ENCODE results near the gene ZNF792. TPM values are rescaled to one million over a fixed set of nuclear protein-coding genes. Genes with fewer than 3 reads are reported as not detected.

The ZNF792 gene
- total and polyA plus RNA-seq, 2 donors (not counting 1 experiment from before 2014, with no cell fraction given), result 3.8 to 11.2 TPM

GRCh38 chr19:34990578-34991192 lies 26.7 kb upstream of the ZNF792 start:
- H3K27ac Mint-ChIP-seq, result no peak overlapping the region
- H3K27ac ChIP-seq (ENCODE audit: low read length in 2 of 2), result no peak overlapping the region

DNA sequence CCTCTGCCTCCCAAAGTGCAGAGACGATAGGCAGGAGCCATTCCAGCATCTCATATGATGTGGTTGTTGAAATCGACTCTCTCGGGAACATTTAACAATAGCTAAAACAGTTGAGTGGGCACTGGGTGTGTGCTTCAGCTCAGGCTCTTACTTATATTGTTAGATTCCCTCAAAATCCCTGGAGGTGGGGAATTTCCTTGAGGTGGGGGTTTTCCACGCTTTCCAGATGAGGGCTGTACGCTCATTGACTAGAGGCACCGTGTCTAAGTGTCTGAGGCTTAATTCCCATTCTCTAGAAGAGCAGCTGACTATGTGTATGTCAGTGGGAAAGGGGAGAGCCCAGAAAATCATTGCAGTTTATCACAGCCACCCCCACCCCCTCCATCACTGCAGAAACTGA lies 25.3 kb upstream of the ZNF792 start:
- Histone ChIP-seq H3K27ac (ENCODE audit: low read length in 2 of 2) (no peak overlapping the region), H2AFZ (ENCODE audit: insufficient read depth, low read depth, low read length, poor library complexity, severe bottlenecking) (no peak overlapping the region), H3K4me2 (replicated peaks; ENCODE audit: low read depth, low read length, poor library complexity, severe bottlenecking) (no peak overlapping the region), H3K9me3 (ENCODE audit: control extremely low read depth in 1 of 3, control insufficient read depth in 2 of 3, insufficient read depth in 1 of 3, low read length in 2 of 3) (peaks cover 0 to 4% (median 0%) of the 10 kb centered on the region in 3 donors), H3K79me2 (ENCODE audit: control insufficient read depth, insufficient read depth, low read length) (no peaks in the 10 kb centered on the region), H3K27me3 (replicated peaks in 1 of 4; ENCODE audit: control extremely low read depth in 1 of 4, control insufficient read depth in 3 of 4, insufficient read depth in 4 of 4, low read length in 3 of 4) (peaks cover 0 to 4% (median 0%) of the 10 kb centered on the region in 4 experiments), H3K9ac (ENCODE audit: low read length) (no peak overlapping the region), H4K20me1 (ENCODE audit: control insufficient read depth, insufficient read depth, low read length, poor library complexity, severe bottlenecking) (no peaks in the 10 kb centered on the region), H3K4me3 (ENCODE audit: control extremely low read depth in 1 of 5, extremely low read depth in 1 of 5, insufficient read depth in 1 of 5, low read depth in 2 of 5, low read length in 4 of 5) (no peak overlapping the region), H3K36me3 (replicated peaks in 1 of 2; ENCODE audit: control extremely low read depth in 1 of 2, control insufficient read depth in 1 of 2, extremely low read depth in 1 of 2, insufficient read depth in 2 of 2, low read length in 1 of 2) (no peaks in the 10 kb centered on the region), H3K4me1 (ENCODE audit: control insufficient read depth in 2 of 2, insufficient read depth in 2 of 2, low read length in 2 of 2) (no peaks in the 10 kb centered on the region)
- Mint-ChIP-seq H3K9me3 (ENCODE audit: insufficient read depth) (no peaks in the 10 kb centered on the region), H3K4me1 (peaks cover 6% of the 10 kb centered on the region), H3K4me3 (no peak overlapping the region), H3K27ac (no peak overlapping the region), H3K27me3 (peaks cover 4% of the 10 kb centered on the region)
- CTCF ChIA-PET, result interaction anchor here (1.1 to 1.5 kb wide), 2 partner anchors 11 to 18 kb away, joined by 3 to 5 read pairs; no protein-coding TSS in a partner anchor
- intact Hi-C loops (cut with micrococcal nuclease), result no loop called here
- TF ChIP-seq, protein P1, sequence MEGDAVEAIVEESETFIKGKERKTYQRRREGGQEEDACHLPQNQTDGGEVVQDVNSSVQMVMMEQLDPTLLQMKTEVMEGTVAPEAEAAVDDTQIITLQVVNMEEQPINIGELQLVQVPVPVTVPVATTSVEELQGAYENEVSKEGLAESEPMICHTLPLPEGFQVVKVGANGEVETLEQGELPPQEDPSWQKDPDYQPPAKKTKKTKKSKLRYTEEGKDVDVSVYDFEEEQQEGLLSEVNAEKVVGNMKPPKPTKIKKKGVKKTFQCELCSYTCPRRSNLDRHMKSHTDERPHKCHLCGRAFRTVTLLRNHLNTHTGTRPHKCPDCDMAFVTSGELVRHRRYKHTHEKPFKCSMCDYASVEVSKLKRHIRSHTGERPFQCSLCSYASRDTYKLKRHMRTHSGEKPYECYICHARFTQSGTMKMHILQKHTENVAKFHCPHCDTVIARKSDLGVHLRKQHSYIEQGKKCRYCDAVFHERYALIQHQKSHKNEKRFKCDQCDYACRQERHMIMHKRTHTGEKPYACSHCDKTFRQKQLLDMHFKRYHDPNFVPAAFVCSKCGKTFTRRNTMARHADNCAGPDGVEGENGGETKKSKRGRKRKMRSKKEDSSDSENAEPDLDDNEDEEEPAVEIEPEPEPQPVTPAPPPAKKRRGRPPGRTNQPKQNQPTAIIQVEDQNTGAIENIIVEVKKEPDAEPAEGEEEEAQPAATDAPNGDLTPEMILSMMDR (IDR thresholded peaks at IDR 0.05), result no peak
- no peak for TF ChIP-seq EZH2 (IDR thresholded peaks at IDR 0.05; ENCODE audit: borderline replicate concordance, insufficient read depth, low read depth, low read length, poor library complexity, severe bottlenecking)
- POLR2A ChIA-PET, result interaction anchor here (0.5 kb wide), 1 partner anchor 14 kb away, joined by 7 read pairs; no protein-coding TSS in a partner anchor
- DNase-seq, result no peak
- 30% methylated on average over 2 of the region's 6 CpGs for WGBS (ENCODE audit: insufficient coverage)
- ATAC-seq (ENCODE audit: low read depth), result no peak

More at GRCh38 chr19:34990578-34991192, 26.7 kb upstream of the ZNF792 start:
- WGBS (ENCODE audit: insufficient coverage), result 84% methylated on average over 13 of the region's 13 CpGs
- Histone ChIP-seq H2AFZ (ENCODE audit: insufficient read depth, low read depth, low read length, poor library complexity, severe bottlenecking) (no peak overlapping the region), H3K36me3 (replicated peaks in 1 of 2; ENCODE audit: control extremely low read depth in 1 of 2, control insufficient read depth in 1 of 2, extremely low read depth in 1 of 2, insufficient read depth in 2 of 2, low read length in 1 of 2) (no peaks in the 10 kb centered on the region), H3K4me2 (replicated peaks; ENCODE audit: low read depth, low read length, poor library complexity, severe bottlenecking) (no peak overlapping the region), H3K9ac (ENCODE audit: low read length) (no peak overlapping the region), H3K4me3 (ENCODE audit: control extremely low read depth in 1 of 5, extremely low read depth in 1 of 5, insufficient read depth in 1 of 5, low read depth in 2 of 5, low read length in 4 of 5) (no peak overlapping the region), H3K9me3 (ENCODE audit: control extremely low read depth in 1 of 3, control insufficient read depth in 2 of 3, insufficient read depth in 1 of 3, low read length in 2 of 3) (peaks cover 0 to 9% (median 0%) of the 10 kb centered on the region in 3 donors), H3K4me1 (ENCODE audit: control insufficient read depth in 2 of 2, insufficient read depth in 2 of 2, low read length in 2 of 2) (no peaks in the 10 kb centered on the region), H3K27me3 (replicated peaks in 1 of 4; ENCODE audit: control extremely low read depth in 1 of 4, control insufficient read depth in 3 of 4, insufficient read depth in 4 of 4, low read length in 3 of 4) (peaks cover 0 to 4% (median 0%) of the 10 kb centered on the region in 4 experiments), H3K79me2 (ENCODE audit: control insufficient read depth, insufficient read depth, low read length) (no peaks in the 10 kb centered on the region), H4K20me1 (ENCODE audit: control insufficient read depth, insufficient read depth, low read length, poor library complexity, severe bottlenecking) (no peaks in the 10 kb centered on the region)
- ChIA-PET POLR2A (no interaction called here), CTCF (interaction anchor here (1.1 kb wide), 1 partner anchor 12 kb away, joined by 3 read pairs; no protein-coding TSS in a partner anchor)
- H3K27me3 Mint-ChIP-seq, result peaks cover 4% of the 10 kb centered on the region
- DNase-seq (no peak), ATAC-seq (ENCODE audit: low read depth) (no peak)
- TF ChIP-seq, protein P1 (IDR thresholded peaks at IDR 0.05), result no peak
- no peak for TF ChIP-seq EZH2 (IDR thresholded peaks at IDR 0.05; ENCODE audit: borderline replicate concordance, insufficient read depth, low read depth, low read length, poor library complexity, severe bottlenecking)
- H3K4me1 Mint-ChIP-seq, result peaks cover 6% of the 10 kb centered on the region
- intact Hi-C loops (cut with micrococcal nuclease), result no loop called here
- no peak overlapping the region for H3K4me3 Mint-ChIP-seq
- H3K9me3 Mint-ChIP-seq (ENCODE audit: insufficient read depth), result no peaks in the 10 kb centered on the region

Data from B cell (primary cell).